ENCODE results near the gene FRMPD2.

The FRMPD2 gene

DNA sequence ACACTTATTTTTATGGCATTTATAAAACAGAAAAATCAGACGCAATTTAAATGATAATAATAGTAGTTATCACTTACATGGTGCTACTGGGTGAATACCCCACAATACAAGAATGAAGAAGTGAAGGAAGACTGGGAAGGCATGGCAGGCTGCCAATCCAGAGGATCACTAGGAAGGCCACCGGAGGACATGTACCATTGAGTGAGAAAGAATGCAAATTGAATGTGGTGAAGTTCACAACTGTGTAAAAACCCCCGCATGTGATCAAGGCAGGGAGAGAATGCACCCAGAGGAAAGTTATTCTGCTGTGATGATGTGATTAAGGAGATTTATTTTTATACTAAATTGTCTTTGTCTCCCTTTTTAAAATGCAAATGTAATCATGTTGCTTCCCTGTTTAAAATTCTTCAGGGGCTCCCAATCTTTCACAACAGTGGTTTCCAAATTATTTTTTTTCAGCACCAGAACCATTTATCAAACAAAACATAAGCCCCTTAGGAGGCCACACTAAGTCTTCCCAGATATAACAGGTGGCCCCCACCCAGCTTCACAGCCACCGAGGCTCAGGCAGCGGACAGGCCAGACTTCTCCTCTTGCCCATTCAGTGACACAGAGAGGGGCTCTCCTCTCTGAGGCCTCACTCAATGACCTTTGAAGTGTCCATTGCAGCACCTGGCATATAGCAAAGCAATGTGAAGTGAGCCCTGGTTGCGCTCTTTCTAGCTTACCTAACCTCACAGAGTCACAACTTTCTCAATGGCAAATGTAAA is 59.6 kb downstream of the FRMPD2 start:
- Histone ChIP-seq H3K27ac (ENCODE audit: low read depth, low read length, severe bottlenecking) (no peak overlapping the region), H3K4me3 (ENCODE audit: extremely low read depth, insufficient read depth, low read length, poor library complexity, severe bottlenecking) (no peak overlapping the region), H3K36me3 (ENCODE audit: control insufficient read depth, insufficient read depth, low read length) (no peaks in the 10 kb centered on the region), H3K4me1 (ENCODE audit: control insufficient read depth, insufficient read depth, low read length, poor library complexity, severe bottlenecking) (no peaks in the 10 kb centered on the region), H3K9me3 (ENCODE audit: control insufficient read depth, low read length) (peaks cover 3% of the 10 kb centered on the region)
- WGBS, 2 experiments (ENCODE audit: insufficient coverage in 2 of 2): 86 to 92% methylated on average over 5 of the region's 6 CpGs

DNA sequence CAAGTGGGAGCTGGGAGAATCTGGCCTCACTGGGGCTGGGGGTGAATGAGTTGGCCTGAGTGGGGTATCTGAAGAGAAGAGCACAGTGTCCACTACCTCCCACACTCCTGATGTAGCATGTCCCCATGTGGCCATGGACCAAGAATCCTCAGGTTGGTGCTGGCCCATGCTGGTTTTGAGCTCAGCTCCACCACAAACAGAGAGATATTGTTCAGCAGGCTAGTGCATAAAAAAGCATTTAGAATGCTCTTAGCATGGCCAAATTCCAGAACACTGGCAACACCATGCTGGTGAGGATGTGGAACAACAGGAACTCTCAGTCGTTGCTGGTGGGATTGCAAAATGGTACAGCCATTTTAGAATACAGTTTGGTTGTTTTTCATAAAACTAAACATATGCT is 61.4 kb downstream of the FRMPD2 start:
- H3K4me3 ChIP-seq (ENCODE audit: extremely low read depth, insufficient read depth, low read length, poor library complexity, severe bottlenecking): no peak overlapping the region
- peaks cover 3% of the 10 kb centered on the region for H3K9me3 ChIP-seq (ENCODE audit: control insufficient read depth, low read length)
- no peaks in the 10 kb centered on the region for H3K36me3 ChIP-seq (ENCODE audit: control insufficient read depth, insufficient read depth, low read length)
- WGBS, 2 experiments (ENCODE audit: insufficient coverage in 2 of 2): 100% methylated on average over 1 of the region's 1 CpG
- no peaks in the 10 kb centered on the region for H3K4me1 ChIP-seq (ENCODE audit: control insufficient read depth, insufficient read depth, low read length, poor library complexity, severe bottlenecking)
- H3K27ac ChIP-seq (ENCODE audit: low read depth, low read length, severe bottlenecking): no peak overlapping the region

DNA sequence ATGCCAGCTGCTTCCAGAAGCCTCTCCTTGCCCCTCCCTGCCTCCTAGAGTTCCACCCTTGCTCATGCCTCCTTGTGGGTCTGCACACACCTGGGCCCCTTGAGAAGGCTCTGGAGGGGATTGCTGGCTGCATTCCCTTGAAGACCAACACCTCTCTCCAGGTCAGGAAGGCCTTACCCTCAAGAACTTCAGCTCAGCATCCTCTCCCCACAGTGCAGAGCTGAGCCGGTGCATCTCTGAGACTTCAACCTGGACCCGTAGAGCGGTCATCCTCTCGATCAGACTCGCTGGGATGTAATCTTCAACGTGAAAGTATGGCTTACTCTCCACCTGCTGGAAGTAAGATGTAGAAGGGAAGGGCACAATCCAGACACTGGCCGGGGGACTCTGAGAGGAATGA is 62.7 kb downstream of the FRMPD2 start:
- H3K27ac ChIP-seq (ENCODE audit: low read depth, low read length, severe bottlenecking): no peak overlapping the region
- no peaks in the 10 kb centered on the region for H3K36me3 ChIP-seq (ENCODE audit: control insufficient read depth, insufficient read depth, low read length)
- 96% methylated on average over 5 to 7 of the region's 7 CpGs for WGBS, 2 experiments (ENCODE audit: insufficient coverage in 2 of 2)
- H3K4me3 ChIP-seq (ENCODE audit: extremely low read depth, insufficient read depth, low read length, poor library complexity, severe bottlenecking): no peak overlapping the region
- H3K9me3 ChIP-seq (ENCODE audit: control insufficient read depth, low read length): peaks cover 3% of the 10 kb centered on the region
- H3K4me1 ChIP-seq (ENCODE audit: control insufficient read depth, insufficient read depth, low read length, poor library complexity, severe bottlenecking): no peaks in the 10 kb centered on the region

DNA sequence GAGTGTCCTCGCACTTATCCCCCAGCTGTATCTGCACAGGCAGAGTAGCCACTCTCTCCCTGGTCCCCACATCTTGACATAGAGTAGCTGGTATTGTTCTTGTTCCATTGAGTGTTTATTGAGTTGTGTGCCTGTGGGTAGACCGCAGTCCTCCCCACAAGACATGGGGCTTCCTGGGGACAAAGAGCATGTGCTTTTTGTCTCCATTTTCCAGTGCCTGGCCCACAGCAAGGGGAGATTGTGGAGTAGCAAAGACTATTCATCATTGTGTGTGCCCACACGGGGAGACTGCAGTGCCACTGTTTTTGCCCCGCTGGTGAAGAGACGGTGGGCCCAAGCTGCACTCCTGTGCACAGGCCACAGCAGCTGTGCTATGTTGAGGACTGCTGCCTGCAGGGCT is 63.5 kb downstream of the FRMPD2 start:
- Histone ChIP-seq H3K4me3 (ENCODE audit: extremely low read depth, insufficient read depth, low read length, poor library complexity, severe bottlenecking) (no peak overlapping the region), H3K27ac (ENCODE audit: low read depth, low read length, severe bottlenecking) (no peak overlapping the region), H3K36me3 (ENCODE audit: control insufficient read depth, insufficient read depth, low read length) (no peaks in the 10 kb centered on the region), H3K9me3 (ENCODE audit: control insufficient read depth, low read length) (peaks cover 2% of the 10 kb centered on the region), H3K4me1 (ENCODE audit: control insufficient read depth, insufficient read depth, low read length, poor library complexity, severe bottlenecking) (no peaks in the 10 kb centered on the region)
- WGBS, 2 experiments (ENCODE audit: insufficient coverage in 2 of 2): 79 to 97% methylated on average over 3 to 4 of the region's 5 CpGs

DNA sequence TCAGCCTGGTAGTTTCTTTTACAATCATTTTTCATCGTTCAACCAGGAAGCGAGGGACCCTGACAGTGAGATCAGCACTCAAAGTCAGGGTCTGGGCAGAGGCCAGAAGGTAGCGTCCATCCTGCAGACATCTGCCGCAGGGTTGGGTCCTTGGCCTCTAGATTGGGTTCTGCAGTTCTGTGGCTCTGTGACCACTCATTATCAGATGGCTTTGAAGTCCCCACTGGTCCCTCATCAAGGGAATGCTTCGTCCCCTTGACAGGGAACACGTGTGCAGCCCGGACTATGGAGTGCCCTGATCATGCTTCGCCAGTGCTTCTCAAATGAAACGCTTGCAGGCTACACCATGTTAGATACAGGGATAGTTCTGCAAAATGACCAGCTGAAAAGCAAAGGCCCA is 64.1 kb downstream of the FRMPD2 start:
- H3K36me3 ChIP-seq (ENCODE audit: control insufficient read depth, insufficient read depth, low read length): no peaks in the 10 kb centered on the region
- WGBS, 2 experiments (ENCODE audit: insufficient coverage in 2 of 2): 93 to 95% methylated on average over 8 to 9 of the region's 9 CpGs
- no peak overlapping the region for H3K27ac ChIP-seq (ENCODE audit: low read depth, low read length, severe bottlenecking)
- H3K4me3 ChIP-seq (ENCODE audit: extremely low read depth, insufficient read depth, low read length, poor library complexity, severe bottlenecking): no peak overlapping the region
- no peaks in the 10 kb centered on the region for H3K4me1 ChIP-seq (ENCODE audit: control insufficient read depth, insufficient read depth, low read length, poor library complexity, severe bottlenecking)
- no peaks in the 10 kb centered on the region for H3K9me3 ChIP-seq (ENCODE audit: control insufficient read depth, low read length)

DNA sequence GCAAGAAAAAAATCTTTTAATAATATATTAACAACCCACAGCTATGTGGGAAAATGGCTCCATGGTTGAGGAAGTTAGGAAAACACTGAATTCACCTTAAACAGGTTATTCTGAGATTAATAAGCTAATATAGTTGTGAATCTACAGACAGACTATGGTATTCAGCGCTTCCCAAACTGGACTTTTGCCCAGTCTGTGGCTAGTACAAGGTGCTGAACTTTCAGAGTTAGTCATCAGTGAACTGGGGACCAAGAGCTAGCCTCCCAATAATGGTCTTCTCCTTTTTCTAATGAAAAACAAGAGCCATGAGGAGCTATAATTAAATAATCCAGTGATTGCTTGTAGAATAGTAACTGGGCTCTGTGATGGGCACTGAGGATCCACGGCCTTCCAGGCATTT is 65.3 kb downstream of the FRMPD2 start:
- H3K36me3 ChIP-seq (ENCODE audit: control insufficient read depth, insufficient read depth, low read length): no peaks in the 10 kb centered on the region
- H3K9me3 ChIP-seq (ENCODE audit: control insufficient read depth, low read length): no peaks in the 10 kb centered on the region
- no peak overlapping the region for H3K27ac ChIP-seq (ENCODE audit: low read depth, low read length, severe bottlenecking)
- WGBS, 2 experiments (ENCODE audit: insufficient coverage in 2 of 2): 100% methylated on average over 2 of the region's 2 CpGs
- no peak overlapping the region for H3K4me3 ChIP-seq (ENCODE audit: extremely low read depth, insufficient read depth, low read length, poor library complexity, severe bottlenecking)
- H3K4me1 ChIP-seq (ENCODE audit: control insufficient read depth, insufficient read depth, low read length, poor library complexity, severe bottlenecking): no peaks in the 10 kb centered on the region

DNA sequence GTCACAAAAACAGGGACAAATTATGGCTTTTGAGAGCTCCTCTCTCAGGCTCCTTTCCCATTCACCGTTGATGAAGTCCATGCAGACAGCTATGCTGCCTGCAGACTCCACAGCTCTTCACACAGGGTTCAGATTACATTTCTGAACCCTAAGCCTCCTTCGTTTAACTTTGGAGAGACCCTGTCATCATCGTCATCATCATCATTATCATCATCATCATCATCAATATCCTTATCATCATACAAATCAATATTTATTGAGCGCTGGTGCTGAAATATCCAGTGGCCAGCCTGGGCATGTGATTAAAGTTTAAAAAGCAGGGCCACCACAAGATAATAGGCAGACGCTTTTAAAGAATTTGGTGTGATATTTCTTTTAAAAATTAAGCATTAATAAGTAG is 66.6 kb downstream of the FRMPD2 start:
- H3K27ac ChIP-seq (ENCODE audit: low read depth, low read length, severe bottlenecking): no peak overlapping the region
- no peaks in the 10 kb centered on the region for H3K9me3 ChIP-seq (ENCODE audit: control insufficient read depth, low read length)
- H3K4me3 ChIP-seq (ENCODE audit: extremely low read depth, insufficient read depth, low read length, poor library complexity, severe bottlenecking): no peak overlapping the region
- 83% methylated on average over 3 to 4 of the region's 5 CpGs for WGBS, 2 experiments (ENCODE audit: insufficient coverage in 2 of 2)
- H3K36me3 ChIP-seq (ENCODE audit: control insufficient read depth, insufficient read depth, low read length): no peaks in the 10 kb centered on the region
- H3K4me1 ChIP-seq (ENCODE audit: control insufficient read depth, insufficient read depth, low read length, poor library complexity, severe bottlenecking): no peaks in the 10 kb centered on the region

DNA sequence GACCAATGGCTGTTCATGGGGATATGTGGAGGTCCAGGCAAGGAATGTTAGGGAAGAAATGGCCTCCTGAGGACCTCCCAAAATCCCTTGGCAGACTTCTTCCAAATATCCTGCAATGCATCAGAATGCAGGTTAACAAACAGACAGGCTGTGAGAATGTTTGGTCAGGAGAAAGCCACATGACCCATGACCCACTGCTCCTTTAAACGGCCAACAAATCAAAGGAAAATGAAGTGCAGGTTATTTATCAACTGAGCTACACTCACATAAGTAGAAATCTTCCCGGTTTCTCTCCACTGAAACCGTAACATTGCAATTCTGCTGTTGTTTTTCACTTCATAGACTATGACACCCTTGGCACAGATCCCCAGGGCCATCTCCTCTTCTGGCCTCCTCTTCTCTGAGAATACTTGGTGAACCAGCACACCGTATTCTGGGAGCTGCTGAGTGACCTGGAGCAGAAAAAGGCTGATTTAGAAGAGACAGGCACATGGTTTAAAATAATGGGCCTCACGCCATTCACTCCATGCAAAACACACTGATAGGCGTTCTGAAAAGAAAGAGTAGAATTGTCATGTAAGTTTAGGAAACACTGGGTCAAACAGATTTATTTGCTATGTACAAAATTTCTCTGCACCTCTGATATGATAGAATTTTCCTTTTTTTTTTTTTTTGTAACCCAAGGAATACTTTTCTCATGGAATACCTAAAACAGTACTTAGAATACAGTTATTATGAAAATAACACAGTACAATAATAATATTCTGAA is 67.8 kb downstream of the FRMPD2 start:
- H3K4me1 ChIP-seq (ENCODE audit: control insufficient read depth, insufficient read depth, low read length, poor library complexity, severe bottlenecking): no peaks in the 10 kb centered on the region
- H3K27ac ChIP-seq (ENCODE audit: low read depth, low read length, severe bottlenecking): no peak overlapping the region
- no peak overlapping the region for H3K4me3 ChIP-seq (ENCODE audit: extremely low read depth, insufficient read depth, low read length, poor library complexity, severe bottlenecking)
- H3K9me3 ChIP-seq (ENCODE audit: control insufficient read depth, low read length): no peaks in the 10 kb centered on the region
- H3K36me3 ChIP-seq (ENCODE audit: control insufficient read depth, insufficient read depth, low read length): no peaks in the 10 kb centered on the region
- 97 to 100% methylated on average over 3 of the region's 6 CpGs for WGBS, 2 experiments (ENCODE audit: insufficient coverage in 2 of 2)

DNA sequence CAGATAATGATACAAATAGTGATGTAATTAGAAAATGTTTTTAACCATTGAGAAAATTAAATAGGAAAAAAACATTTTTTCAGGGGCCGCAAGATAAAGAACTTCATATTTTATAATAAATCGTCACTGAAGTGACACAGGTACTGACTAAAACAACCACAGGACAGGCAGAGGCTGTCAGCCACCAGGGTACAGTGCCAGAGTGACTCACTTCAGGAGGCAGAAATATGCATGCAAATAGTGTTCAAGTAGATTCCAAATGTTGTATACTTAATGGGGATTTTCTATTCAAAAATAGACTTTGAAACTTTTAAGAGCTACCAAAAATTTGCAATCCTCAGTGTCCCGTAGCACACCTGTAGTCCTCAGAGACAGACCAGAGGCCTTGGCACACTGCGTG is 68.6 kb downstream of the FRMPD2 start:
- H3K4me1 ChIP-seq (ENCODE audit: control insufficient read depth, insufficient read depth, low read length, poor library complexity, severe bottlenecking): no peaks in the 10 kb centered on the region
- H3K36me3 ChIP-seq (ENCODE audit: control insufficient read depth, insufficient read depth, low read length): no peaks in the 10 kb centered on the region
- H3K4me3 ChIP-seq (ENCODE audit: extremely low read depth, insufficient read depth, low read length, poor library complexity, severe bottlenecking): no peak overlapping the region
- 100% methylated on average over 1 of the region's 4 CpGs for whole genome bisulfite sequencing, 2 experiments (ENCODE audit: insufficient coverage in 2 of 2)
- no peaks in the 10 kb centered on the region for H3K9me3 ChIP-seq (ENCODE audit: control insufficient read depth, low read length)
- H3K27ac ChIP-seq (ENCODE audit: low read depth, low read length, severe bottlenecking): no peak overlapping the region

DNA sequence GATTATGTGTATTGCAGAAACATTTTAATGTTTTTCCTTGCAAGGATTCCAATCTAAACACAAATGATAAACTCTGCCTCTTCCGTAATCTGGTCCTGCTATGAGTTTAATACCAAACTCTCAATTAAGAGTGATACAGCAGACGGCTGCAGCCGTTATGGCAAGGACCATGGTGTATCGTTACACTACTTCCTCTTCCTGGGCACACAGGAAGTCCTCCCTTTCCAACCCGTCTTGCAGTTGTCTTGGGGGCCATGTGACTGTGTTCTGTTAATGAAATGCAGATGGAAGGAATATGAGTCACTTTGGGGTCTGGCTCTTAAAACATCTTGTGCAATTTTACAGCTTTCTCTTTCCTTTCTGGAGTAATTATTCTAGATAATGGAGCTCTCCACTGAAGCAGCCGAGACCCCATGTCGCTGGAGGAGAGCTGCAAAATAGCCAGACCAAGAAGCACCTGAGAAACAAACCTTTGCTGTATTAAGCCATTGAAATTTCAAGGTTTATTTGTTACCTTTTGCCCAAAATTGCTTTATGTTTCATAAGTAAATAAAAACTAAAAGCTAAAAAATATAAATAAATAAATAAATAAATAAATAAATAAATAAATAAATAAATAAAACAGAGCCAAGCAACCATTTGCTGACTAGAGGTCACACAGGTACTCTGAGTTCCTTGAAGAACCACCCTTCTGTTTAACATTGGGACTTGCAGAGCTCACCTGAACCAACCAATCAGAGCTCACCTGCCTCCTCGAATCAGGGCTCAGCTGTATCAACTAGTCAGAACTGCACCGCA is 74.7 kb downstream of the FRMPD2 start:
- H3K4me3 ChIP-seq (ENCODE audit: extremely low read depth, insufficient read depth, low read length, poor library complexity, severe bottlenecking): no peak overlapping the region
- no peaks in the 10 kb centered on the region for H3K4me1 ChIP-seq (ENCODE audit: control insufficient read depth, insufficient read depth, low read length, poor library complexity, severe bottlenecking)
- no peak overlapping the region for H3K27ac ChIP-seq (ENCODE audit: low read depth, low read length, severe bottlenecking)
- no peaks in the 10 kb centered on the region for H3K36me3 ChIP-seq (ENCODE audit: control insufficient read depth, insufficient read depth, low read length)
- 96 to 97% methylated on average over 4 to 6 of the region's 9 CpGs for WGBS, 2 experiments (ENCODE audit: insufficient coverage in 2 of 2)
- H3K9me3 ChIP-seq (ENCODE audit: control insufficient read depth, low read length): no peaks in the 10 kb centered on the region

Measured in mesodermal cell (in vitro differentiated cells).